Measurements from ENCODE around the gene COX6B2. TPM values are rescaled to one million over a fixed set of nuclear protein-coding genes. Genes with fewer than 3 reads are reported as not detected.

COX6B2 gene
- total and polyA plus RNA-seq, 2 of the 13 experiments (the other 11 are each of a cell fraction or from before 2014, with no cell fraction given): 0.21 TPM; not detected in 1

DNA sequence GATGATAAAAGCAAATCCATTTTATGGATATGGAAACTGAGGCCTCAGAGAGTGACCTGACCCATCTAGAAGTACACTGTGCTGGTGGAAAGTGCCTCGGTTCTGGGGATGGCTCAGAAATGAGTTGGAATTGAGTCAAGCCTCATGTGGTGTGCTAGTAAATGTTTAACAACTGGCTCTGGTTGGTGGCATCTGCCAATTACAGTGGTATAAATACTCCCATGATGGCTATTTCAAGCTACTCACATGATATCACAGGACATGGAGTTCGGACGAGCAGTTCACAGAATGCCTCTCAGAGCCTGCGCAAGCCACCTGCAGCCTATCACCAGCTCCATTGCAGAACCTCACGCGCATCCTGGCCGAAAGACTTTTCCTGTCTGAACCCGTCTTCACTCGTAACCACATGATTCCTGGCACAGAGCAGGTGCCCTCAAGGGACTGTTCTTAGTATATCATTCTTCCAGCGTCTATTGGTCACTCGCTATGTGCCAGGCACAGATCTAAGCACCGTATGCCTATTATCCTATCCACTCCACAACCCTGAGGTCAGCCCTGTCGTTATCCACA is 38.5 kb downstream of the COX6B2 start (continued):
- TF ChIP-seq, protein P1, sequence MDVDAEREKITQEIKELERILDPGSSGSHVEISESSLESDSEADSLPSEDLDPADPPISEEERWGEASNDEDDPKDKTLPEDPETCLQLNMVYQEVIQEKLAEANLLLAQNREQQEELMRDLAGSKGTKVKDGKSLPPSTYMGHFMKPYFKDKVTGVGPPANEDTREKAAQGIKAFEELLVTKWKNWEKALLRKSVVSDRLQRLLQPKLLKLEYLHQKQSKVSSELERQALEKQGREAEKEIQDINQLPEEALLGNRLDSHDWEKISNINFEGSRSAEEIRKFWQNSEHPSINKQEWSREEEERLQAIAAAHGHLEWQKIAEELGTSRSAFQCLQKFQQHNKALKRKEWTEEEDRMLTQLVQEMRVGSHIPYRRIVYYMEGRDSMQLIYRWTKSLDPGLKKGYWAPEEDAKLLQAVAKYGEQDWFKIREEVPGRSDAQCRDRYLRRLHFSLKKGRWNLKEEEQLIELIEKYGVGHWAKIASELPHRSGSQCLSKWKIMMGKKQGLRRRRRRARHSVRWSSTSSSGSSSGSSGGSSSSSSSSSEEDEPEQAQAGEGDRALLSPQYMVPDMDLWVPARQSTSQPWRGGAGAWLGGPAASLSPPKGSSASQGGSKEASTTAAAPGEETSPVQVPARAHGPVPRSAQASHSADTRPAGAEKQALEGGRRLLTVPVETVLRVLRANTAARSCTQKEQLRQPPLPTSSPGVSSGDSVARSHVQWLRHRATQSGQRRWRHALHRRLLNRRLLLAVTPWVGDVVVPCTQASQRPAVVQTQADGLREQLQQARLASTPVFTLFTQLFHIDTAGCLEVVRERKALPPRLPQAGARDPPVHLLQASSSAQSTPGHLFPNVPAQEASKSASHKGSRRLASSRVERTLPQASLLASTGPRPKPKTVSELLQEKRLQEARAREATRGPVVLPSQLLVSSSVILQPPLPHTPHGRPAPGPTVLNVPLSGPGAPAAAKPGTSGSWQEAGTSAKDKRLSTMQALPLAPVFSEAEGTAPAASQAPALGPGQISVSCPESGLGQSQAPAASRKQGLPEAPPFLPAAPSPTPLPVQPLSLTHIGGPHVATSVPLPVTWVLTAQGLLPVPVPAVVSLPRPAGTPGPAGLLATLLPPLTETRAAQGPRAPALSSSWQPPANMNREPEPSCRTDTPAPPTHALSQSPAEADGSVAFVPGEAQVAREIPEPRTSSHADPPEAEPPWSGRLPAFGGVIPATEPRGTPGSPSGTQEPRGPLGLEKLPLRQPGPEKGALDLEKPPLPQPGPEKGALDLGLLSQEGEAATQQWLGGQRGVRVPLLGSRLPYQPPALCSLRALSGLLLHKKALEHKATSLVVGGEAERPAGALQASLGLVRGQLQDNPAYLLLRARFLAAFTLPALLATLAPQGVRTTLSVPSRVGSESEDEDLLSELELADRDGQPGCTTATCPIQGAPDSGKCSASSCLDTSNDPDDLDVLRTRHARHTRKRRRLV (CRISPR knock-in tag; IDR thresholded peaks at IDR 0.05): no peak
- TF ChIP-seq ZZZ3 (CRISPR knock-in tag; IDR thresholded peaks at IDR 0.05; ENCODE audit: borderline replicate concordance): no peak
- TF ChIP-seq ZFYVE20 (CRISPR knock-in tag; IDR thresholded peaks at IDR 0.05; ENCODE audit: borderline replicate concordance, low read depth): no peak
- TF ChIP-seq SOX6 (IDR thresholded peaks at IDR 0.05): no peak
- no peak for TF ChIP-seq SOX6 (CRISPR knock-in tag; IDR thresholded peaks at IDR 0.05)
- no peak for TF ChIP-seq HNRNPH1 (optimal IDR thresholded peaks at IDR 0.05; ENCODE audit: low read depth, low read length)
- no peak for TF ChIP-seq TARDBP (CRISPR knock-in tag; IDR thresholded peaks at IDR 0.05)

DNA sequence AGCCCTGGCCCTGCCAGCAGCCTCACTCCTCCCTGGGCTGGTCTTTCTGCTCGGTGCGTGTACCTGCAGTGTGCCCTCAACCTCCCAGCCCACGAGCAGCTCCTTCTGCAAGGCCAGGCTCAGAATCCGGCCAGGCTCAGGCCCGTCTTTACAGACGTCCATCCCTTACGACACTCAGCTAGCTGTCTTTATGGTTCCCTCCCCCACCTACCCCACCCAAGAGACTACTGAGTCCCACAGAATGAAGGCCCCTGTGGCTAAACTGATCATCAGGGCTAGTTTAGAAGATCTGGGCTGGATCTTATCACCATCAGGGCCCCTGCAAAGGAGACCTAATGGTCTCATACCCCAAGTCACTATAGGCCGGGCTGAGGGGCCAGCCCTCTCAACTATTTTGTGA is 40.1 kb downstream of the COX6B2 start:
- H3K4me3 ChIP-seq (replicated peaks in 1 of 3; ENCODE audit: insufficient read depth in 1 of 3, low read depth in 2 of 3, low read length in 3 of 3): no peak overlapping the region
- H3K4me2 ChIP-seq (ENCODE audit: low read depth, low read length): no peak overlapping the region
- no peak overlapping the region for H2AFZ ChIP-seq (ENCODE audit: low read length)
- H3K27me3 ChIP-seq (ENCODE audit: control insufficient read depth in 1 of 2, insufficient read depth in 2 of 2, low read length in 2 of 2): peaks cover 0 to 5% of the 10 kb centered on the region in 2 experiments; a peak in 1 of 5 replicates
- H3K9me3 ChIP-seq (ENCODE audit: low read length): no peaks in the 10 kb centered on the region
- ChIA-PET CTCF (ENCODE audit: low intra/inter-chr PET ratio, low total read pairs) (no interaction called here), POLR2A (no interaction called here)
- no peak for ATAC-seq
- H3K27ac ChIP-seq (ENCODE audit: extremely low read length, insufficient read depth, low read length): no peak overlapping the region
- no peaks in the 10 kb centered on the region for H3K79me2 ChIP-seq (ENCODE audit: insufficient read depth, low read length)
- WGBS (ENCODE audit: low lambda C conversion rate): 76% methylated on average over 8 of the region's 8 CpGs
- H3K4me1 ChIP-seq (ENCODE audit: insufficient read depth, low read length): peaks cover 13% of the 10 kb centered on the region
- in situ Hi-C loops (cut with HindIII; ENCODE audit: extremely low pct_ligation_motif_present, low pct_unique_long_range_greater_than_20kb): no loop called here
- H3K36me3 ChIP-seq (replicated peaks in 1 of 2; ENCODE audit: control insufficient read depth in 1 of 2, insufficient read depth in 2 of 2, low read length in 2 of 2): no peaks in the 10 kb centered on the region
- FAIRE-seq: no peak
- H4K20me1 ChIP-seq (ENCODE audit: insufficient read depth, low read length): no peaks in the 10 kb centered on the region
- no peak for DNase-seq (ENCODE audit: low spot score)
- no peak overlapping the region for H3K9ac ChIP-seq (ENCODE audit: insufficient read depth, low read depth, low read length)
- BruUV-seq (replicated peaks): no TSS peak
- intact Hi-C loops (cut with micrococcal nuclease; ENCODE audit: unreplicated experiment): no loop called here
- no peak for TF ChIP-seq ZNF33B (CRISPR knock-in tag; IDR thresholded peaks at IDR 0.05)
- no peak for TF ChIP-seq ATF1 (CRISPR knock-in tag; IDR thresholded peaks at IDR 0.05)
- TF ChIP-seq POGZ (CRISPR knock-in tag; IDR thresholded peaks at IDR 0.05): no peak
- TF ChIP-seq ZNF709 (CRISPR knock-in tag; IDR thresholded peaks at IDR 0.05): no peak
- TF ChIP-seq ZNF547 (CRISPR knock-in tag; IDR thresholded peaks at IDR 0.05): no peak
- TF ChIP-seq ELF1 (CRISPR knock-in tag; IDR thresholded peaks at IDR 0.05): no peak
- no peak for TF ChIP-seq CENPBD1 (CRISPR knock-in tag; IDR thresholded peaks at IDR 0.05; ENCODE audit: borderline replicate concordance, low read depth)
- no peak for TF ChIP-seq ZNF564 (CRISPR knock-in tag; IDR thresholded peaks at IDR 0.05)
- no peak for TF ChIP-seq ZNF672 (CRISPR knock-in tag; IDR thresholded peaks at IDR 0.05)
- no peak for TF ChIP-seq MZF1 (CRISPR knock-in tag; IDR thresholded peaks at IDR 0.05; ENCODE audit: borderline replicate concordance)
- TF ChIP-seq FOSL1 (CRISPR knock-in tag; IDR thresholded peaks at IDR 0.05; ENCODE audit: borderline replicate concordance): no peak
- no peak for TF ChIP-seq MYC (CRISPR knock-in tag; IDR thresholded peaks at IDR 0.05; ENCODE audit: borderline replicate concordance)
- no peak for TF ChIP-seq SP140L (CRISPR knock-in tag; IDR thresholded peaks at IDR 0.05; ENCODE audit: borderline replicate concordance)

Data from HepG2 (cell line).